ENCODE data around the gene DHRS7B.
A peak's percentile ranks its signal among the peaks of the same experiment; 100 is the strongest.
"Not testable (repeated sequence)": the region's sequence is repeated elsewhere in the genome, so short reads cannot be mapped to it uniquely, and the experiment has no call there.

Gene DHRS7B

DNA sequence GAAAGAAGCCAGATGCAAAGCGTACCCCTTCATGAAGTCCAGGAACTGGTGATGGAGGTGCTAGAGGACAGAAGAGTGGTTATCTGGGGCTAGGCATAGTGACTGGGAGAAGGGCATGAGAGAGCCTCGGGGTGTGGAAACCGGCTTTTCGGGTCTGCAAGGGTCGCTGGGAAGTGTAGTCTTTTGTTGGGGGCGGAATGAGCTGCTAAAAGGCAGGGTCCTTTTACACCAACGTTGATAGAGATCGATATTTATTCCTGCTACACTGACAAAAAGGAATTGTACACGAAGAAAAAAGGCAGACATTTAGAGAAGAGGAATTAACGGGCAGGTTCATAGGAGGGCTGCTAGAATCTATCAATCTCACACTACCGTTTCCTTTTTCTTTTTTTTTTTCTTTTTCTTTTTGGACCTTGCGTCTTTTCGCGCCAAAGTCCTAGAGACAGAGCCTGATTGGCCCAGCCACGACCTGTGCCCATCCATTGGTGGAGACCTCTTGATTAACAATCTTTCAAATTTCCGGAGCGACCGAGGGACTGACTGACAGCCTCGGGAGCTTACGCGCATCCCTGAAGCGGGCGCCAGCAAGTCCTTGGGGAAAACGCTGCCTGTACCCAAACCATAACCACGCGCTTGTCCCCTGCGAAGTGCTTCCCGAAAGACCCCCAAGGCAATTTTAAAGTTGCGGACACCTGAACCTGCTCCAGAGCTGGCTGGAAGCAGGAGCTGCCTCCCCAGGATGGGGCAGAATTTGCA is 27.7 kb upstream of the DHRS7B start:
- H3K4me3 Mint-ChIP-seq = peak overlapping the region; percentile 94
- H3K36me3 Mint-ChIP-seq (ENCODE audit: low read depth) = no peaks in the 10 kb centered on the region
- peak overlapping the region; percentile 89 for H3K27ac Mint-ChIP-seq
- no peaks in the 10 kb centered on the region for H3K27me3 Mint-ChIP-seq (ENCODE audit: low read depth)
- H3K9me3 Mint-ChIP-seq = no peaks in the 10 kb centered on the region
- peaks cover 15% of the 10 kb centered on the region for H3K4me1 Mint-ChIP-seq (ENCODE audit: low read depth)

DNA sequence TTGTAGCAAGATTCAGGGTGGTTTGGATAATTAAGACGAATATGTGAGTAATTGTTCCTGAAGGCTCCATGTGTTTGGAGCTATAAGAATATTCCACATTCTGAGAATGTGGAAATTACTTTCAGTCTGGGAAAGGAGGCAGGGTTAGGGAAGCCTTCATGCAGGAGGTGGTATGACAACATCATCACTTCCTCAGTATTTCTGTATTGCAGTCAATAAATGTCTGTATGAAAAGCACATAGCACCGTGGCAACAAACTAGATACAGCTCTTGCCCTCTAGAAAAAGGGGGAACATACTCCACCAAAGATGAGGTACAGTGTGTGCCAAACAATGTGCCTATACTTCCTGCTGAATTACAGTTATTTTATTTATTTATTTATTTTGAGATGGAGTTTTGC is 26.1 kb upstream of the DHRS7B start:
- Mint-ChIP-seq H3K36me3 (ENCODE audit: low read depth) (no peaks in the 10 kb centered on the region), H3K4me1 (ENCODE audit: low read depth) (peaks cover 15% of the 10 kb centered on the region), H3K27ac (no peak overlapping the region), H3K9me3 (no peaks in the 10 kb centered on the region), H3K27me3 (ENCODE audit: low read depth) (no peaks in the 10 kb centered on the region), H3K4me3 (no peak overlapping the region)

DNA sequence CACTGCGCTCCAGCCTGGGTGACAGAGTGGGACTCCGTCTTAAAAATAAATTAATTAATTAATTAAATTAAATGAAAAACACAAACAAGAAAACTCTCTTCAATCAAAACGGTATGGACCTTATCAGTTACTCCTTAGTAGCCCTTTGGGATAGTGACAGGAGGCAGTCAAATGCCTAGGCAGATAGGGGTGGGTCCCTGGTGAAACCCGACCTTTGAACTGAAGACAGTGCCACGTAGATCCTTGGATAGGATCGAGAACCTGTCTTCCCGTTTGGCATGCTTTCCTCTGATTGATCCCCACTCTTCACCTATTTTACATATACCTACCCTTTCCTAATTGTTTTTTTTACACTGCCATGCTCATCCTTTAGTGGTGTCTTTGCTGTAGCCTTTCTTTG is 22.2 kb upstream of the DHRS7B start:
- Mint-ChIP-seq H3K4me1 (ENCODE audit: low read depth) (peaks cover under 1% of the 10 kb centered on the region), H3K9me3 (no peaks in the 10 kb centered on the region), H3K27me3 (ENCODE audit: low read depth) (peaks cover 7% of the 10 kb centered on the region), H3K36me3 (ENCODE audit: low read depth) (no peaks in the 10 kb centered on the region), H3K27ac (no peak overlapping the region), H3K4me3 (no peak overlapping the region)

DNA sequence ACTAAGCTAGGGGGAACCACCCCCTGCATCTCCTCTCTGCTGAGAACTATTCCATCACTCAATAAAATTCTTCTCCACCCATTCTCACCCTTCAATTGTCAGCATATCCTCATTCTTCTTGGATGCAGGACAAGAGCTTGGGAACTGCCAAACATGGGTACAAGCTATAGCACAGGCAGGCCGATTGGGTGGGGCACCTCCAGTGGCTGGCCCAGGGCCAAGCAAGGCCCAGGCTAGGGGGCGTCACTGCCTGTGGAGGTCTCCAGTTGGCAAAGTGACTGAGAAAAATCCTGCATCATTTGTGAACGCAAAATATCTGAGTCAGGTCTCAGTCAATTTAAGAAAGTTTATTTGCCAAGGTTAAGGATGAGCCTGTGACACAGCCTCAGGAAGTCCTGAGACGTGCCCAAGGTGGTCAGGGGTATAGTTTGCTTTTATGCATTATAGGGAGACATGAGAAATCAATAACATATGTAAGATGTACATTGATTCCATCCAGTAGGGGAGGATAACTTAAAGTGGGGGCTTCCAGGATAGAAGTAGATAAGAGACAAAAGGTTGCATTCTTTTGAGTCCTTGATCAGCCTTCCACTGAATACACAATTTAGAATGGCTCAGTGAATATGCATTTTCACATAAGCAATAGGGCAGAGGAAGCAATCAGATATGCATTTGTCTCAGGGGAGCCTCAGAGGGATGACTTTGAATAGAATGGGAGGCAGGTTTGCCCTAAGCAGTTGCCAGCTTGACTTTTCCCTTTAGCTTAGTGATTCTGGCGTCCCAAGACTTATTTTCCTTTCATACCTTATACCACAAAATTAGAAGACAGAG is 21.5 kb upstream of the DHRS7B start:
- H3K27me3 Mint-ChIP-seq (ENCODE audit: low read depth) = peaks cover 7% of the 10 kb centered on the region
- no peaks in the 10 kb centered on the region for H3K9me3 Mint-ChIP-seq
- H3K27ac Mint-ChIP-seq = no peak overlapping the region

DNA sequence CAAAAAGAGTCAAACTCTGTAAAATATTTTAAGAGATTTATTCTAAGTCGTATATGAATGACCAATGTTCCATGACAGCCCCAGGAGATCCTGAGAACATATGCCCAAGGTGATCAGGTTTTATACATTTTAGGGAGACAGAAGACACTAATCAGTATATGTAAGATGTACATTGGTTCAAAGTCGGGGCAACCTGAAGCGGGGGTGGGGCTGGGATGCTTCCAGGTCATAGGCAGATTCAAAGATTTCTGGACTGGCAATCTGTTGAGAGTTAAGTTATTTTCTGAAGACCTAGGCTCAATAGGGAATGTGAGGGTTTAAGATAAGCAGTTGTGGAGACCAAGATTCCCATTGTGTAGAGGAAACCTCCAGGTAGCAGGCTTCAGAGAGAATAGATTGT is 20.4 kb upstream of the DHRS7B start:
- Mint-ChIP-seq H3K4me1 (ENCODE audit: low read depth) (no peaks in the 10 kb centered on the region), H3K27me3 (ENCODE audit: low read depth) (peaks cover 7% of the 10 kb centered on the region), H3K4me3 (no peak overlapping the region), H3K27ac (no peak overlapping the region), H3K36me3 (ENCODE audit: low read depth) (no peaks in the 10 kb centered on the region), H3K9me3 (no peaks in the 10 kb centered on the region)

More for the DNA sequence above, 21.5 kb upstream of the DHRS7B start:
- H3K4me1 Mint-ChIP-seq (ENCODE audit: low read depth) = no peaks in the 10 kb centered on the region
- H3K4me3 Mint-ChIP-seq = no peak overlapping the region
- no peaks in the 10 kb centered on the region for H3K36me3 Mint-ChIP-seq (ENCODE audit: low read depth)

DNA sequence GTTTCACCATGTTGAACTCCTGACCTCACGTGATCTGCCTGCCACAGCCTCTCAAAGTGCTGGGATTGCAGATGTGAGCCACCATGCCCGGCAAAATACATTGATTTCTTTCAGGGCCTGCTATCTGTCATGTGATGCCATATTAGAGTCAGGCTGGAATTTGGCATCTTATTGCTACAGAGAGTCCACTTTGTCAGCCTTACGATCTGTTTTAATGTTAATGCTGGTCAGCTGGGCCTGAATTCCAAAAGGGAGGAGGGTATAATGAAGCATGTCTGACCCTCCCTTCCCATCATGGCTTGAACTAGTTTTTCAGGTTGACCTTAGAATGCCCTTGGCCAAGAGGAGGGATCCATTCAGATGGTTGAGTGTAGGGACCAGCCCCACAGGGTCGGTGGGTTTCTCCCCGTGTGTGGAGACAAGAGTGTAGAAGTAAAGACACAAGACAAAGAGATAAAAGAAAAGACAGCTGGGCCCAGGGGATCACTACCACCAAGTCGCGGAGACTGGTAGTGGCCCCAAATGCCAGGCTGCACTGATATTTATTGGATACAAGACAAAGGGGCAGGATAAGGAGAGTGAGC is 19.6 kb upstream of the DHRS7B start:
- not testable (repeated sequence) for H3K27ac Mint-ChIP-seq; H3K36me3 Mint-ChIP-seq (ENCODE audit: low read depth); H3K4me1 Mint-ChIP-seq (ENCODE audit: low read depth); H3K4me3 Mint-ChIP-seq; H3K9me3 Mint-ChIP-seq; H3K27me3 Mint-ChIP-seq (ENCODE audit: low read depth)

DNA sequence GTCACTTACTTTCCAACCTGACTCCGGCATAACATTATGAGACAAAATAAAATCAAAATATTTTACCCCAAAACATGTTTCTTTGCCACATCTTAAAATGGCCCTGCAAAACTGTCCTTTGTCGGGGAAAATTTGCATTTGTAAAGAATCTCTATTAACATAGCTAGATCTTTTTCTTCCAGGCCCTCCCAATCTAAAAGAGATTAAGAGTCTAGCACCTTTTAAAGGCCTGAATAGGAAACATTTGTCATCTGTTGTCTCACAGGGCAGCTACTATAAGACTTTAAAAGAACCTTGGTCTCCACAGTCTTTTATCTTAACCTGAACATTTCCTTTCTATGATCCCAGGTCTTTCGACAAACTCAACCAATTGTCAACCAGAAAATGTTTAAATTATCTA is 18.1 kb upstream of the DHRS7B start:
- Mint-ChIP-seq H3K4me1 (ENCODE audit: low read depth) (no peaks in the 10 kb centered on the region), H3K4me3 (no peak overlapping the region), H3K27ac (no peak overlapping the region), H3K36me3 (ENCODE audit: low read depth) (no peaks in the 10 kb centered on the region), H3K27me3 (ENCODE audit: low read depth) (peaks cover 9% of the 10 kb centered on the region), H3K9me3 (no peaks in the 10 kb centered on the region)

DNA sequence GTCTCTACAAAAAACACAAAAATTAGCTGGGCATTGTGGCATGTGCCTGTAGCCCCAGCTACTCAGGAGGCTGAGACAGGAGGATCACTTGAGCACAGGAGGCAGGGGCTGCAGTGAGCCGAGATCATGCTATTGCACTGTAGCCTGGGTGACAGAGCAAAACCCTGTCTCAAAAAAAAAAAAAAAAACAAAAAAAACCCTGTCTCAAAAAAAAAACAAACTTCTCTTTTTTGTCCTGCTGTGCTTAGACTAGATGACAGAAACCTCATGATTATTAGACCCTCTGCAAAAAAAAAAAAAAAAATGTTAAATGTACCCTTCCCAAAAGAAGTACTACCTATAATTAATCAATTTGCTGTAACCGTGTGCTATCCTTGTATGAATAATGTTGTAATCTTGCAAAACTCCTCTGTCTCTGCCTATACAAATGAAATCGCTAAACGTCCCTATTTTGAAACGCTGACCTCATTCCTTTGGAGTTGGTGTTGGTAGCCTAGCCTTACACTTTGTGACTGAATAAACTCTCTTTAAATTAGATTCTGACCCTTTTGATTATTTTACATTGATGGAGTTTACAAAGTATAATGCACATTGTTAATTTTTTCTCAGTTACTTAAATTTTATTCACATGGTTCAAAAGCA is 13.6 kb upstream of the DHRS7B start:
- Mint-ChIP-seq H3K27me3 (ENCODE audit: low read depth) (peaks cover 20% of the 10 kb centered on the region), H3K4me3 (no peak overlapping the region), H3K9me3 (no peaks in the 10 kb centered on the region), H3K36me3 (ENCODE audit: low read depth) (no peaks in the 10 kb centered on the region), H3K4me1 (ENCODE audit: low read depth) (no peaks in the 10 kb centered on the region), H3K27ac (no peak overlapping the region)

DNA sequence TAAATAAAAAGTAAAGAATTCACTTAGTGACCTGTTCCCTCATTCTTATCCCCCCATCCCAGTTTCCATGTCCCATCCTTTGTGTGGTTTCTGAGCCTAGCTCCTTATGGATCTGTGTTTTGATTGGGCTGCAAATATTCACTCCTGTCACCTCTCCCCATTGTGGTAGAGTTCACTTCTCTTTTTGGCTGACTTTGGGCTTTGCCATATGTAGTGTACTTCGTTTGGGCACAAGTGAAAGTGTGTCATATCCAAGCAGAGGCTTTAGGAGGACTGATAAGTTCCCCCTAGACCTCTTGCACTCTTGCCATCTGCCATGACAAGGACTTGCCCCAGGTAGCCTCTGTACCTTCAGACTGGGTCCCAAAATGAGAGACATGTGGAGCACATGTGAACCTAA is 13.0 kb upstream of the DHRS7B start:
- H3K4me3 Mint-ChIP-seq = no peak overlapping the region
- H3K9me3 Mint-ChIP-seq = no peaks in the 10 kb centered on the region
- peaks cover 20% of the 10 kb centered on the region for H3K27me3 Mint-ChIP-seq (ENCODE audit: low read depth)
- no peaks in the 10 kb centered on the region for H3K36me3 Mint-ChIP-seq (ENCODE audit: low read depth)
- H3K4me1 Mint-ChIP-seq (ENCODE audit: low read depth) = no peaks in the 10 kb centered on the region
- no peak overlapping the region for H3K27ac Mint-ChIP-seq

DNA sequence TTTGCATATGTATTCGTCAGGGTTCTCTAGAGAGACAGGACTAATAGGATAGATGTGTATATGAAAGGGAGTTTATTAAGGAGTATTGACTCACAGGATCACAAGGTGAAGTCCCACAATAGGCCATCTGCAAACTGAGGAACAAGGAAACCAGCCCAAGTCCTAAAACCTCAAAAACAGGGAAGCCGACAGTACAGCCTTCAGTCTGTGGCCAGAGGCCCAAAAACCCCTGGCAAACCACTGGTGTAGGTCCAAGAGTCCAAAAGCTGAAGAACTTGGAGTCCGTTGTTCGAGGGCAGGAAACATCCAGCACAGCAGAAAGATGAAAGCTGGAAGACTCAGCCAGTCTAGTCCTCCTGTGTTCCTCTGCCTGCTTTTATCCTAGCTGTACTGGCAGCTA is 12.0 kb upstream of the DHRS7B start:
- not testable (repeated sequence) for H3K4me3 Mint-ChIP-seq; H3K4me1 Mint-ChIP-seq (ENCODE audit: low read depth); H3K36me3 Mint-ChIP-seq (ENCODE audit: low read depth); H3K9me3 Mint-ChIP-seq; H3K27ac Mint-ChIP-seq
- peaks cover 16% of the 10 kb centered on the region for H3K27me3 Mint-ChIP-seq (ENCODE audit: low read depth)

DNA sequence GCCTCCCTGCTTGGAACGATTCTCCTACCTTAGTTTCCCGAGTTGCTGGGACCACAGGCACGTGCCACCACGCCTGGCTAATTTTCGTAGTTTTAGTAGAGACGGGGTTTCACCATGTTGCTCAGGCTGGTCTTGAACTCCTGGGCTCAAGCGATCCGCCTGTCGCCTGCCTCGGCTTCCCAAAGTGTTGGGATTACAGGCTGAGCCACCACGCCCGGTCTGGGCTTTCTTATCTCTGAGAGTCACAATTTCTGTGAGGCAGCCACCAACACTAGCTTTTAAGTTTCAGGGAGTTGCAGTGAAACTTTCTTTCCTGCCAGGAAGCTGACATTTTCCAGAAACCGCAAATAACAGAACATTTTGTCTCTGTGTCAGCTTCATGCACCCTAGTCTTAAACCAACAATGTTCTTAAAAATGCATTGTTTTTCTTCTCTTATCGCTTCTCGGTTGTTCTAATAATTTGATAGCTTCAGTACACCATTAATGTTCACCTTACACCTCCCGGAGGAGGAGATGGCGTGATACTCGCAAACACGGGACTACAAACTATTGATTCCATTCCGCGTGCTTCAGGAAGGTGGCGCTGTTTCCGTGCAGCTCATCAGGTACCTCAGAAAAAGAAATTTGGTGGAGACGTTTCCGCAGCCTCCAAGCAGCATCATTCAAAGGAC is 7.4 kb upstream of the DHRS7B start:
- peaks cover 7% of the 10 kb centered on the region for H3K4me1 Mint-ChIP-seq (ENCODE audit: low read depth)
- peaks cover 14% of the 10 kb centered on the region for H3K27me3 Mint-ChIP-seq (ENCODE audit: low read depth)
- H3K36me3 Mint-ChIP-seq (ENCODE audit: low read depth) = no peaks in the 10 kb centered on the region
- no peak overlapping the region for H3K27ac Mint-ChIP-seq
- H3K9me3 Mint-ChIP-seq = no peaks in the 10 kb centered on the region
- H3K4me3 Mint-ChIP-seq = no peak overlapping the region

DNA sequence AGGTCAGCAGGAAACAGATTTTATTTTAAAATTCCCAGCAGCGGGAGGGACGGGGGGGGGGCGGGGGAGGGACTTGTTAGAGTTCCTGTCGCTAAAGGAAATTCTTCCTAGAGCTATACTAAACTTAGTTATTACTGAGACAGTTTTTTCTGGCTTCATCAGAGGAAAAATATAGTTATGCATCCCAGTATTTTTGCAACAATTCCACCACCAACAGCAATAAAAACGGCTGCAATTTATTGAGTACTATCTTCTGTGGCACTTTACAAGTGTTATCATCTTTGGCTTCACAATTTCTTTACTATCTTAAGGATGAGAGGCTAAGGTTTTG is 6.9 kb upstream of the DHRS7B start:
- H3K36me3 Mint-ChIP-seq (ENCODE audit: low read depth) = peaks cover under 1% of the 10 kb centered on the region
- H3K4me3 Mint-ChIP-seq = no peak overlapping the region
- no peaks in the 10 kb centered on the region for H3K9me3 Mint-ChIP-seq
- no peak overlapping the region for H3K27ac Mint-ChIP-seq
- H3K27me3 Mint-ChIP-seq (ENCODE audit: low read depth) = peaks cover 14% of the 10 kb centered on the region
- H3K4me1 Mint-ChIP-seq (ENCODE audit: low read depth) = peaks cover 8% of the 10 kb centered on the region

DNA sequence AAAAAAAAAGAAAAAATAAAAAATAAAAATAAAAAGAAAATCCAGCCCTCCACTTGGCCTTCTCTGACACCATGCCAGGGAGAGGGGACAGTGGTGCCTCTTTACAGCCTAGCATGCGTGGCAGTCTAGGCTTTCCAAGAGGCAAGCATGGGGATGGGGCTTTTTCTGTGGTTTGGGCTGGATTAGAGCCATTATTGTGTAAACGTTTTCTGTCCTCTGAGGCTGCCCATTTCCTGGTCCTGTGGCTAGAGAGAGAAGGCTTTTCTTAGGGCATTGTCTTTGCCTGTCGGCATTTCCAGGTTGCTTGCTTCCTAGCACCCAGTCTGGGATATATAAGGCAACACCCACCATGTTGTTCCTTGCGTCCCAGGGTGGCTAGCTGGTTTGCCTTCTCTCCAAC is 2.7 kb upstream of the DHRS7B start:
- Mint-ChIP-seq H3K9me3 (no peaks in the 10 kb centered on the region), H3K27ac (no peak overlapping the region), H3K36me3 (ENCODE audit: low read depth) (peaks cover 2% of the 10 kb centered on the region), H3K27me3 (ENCODE audit: low read depth) (peaks cover 8% of the 10 kb centered on the region), H3K4me3 (no peak overlapping the region), H3K4me1 (ENCODE audit: low read depth) (peaks cover 28% of the 10 kb centered on the region)

DNA sequence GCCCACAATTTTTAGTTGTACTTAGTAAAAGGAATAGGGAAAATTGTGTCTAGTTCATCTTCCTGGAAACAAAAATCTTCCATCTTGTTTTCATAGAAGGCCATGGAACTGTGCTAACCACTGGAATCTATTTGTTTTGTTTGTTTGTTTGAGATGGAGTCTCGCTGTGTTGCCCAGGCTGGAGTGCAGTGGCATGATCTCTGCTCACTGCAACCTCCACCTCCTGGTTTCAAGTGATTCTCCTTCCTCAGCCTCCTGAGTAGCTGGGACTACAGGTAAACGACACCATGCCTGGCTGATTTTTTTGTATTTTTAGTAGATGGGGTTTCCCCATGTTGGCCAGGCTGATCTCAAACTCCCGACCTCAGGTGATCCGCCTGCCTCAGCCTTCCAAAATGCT is 2.2 kb upstream of the DHRS7B start:
- H3K36me3 Mint-ChIP-seq (ENCODE audit: low read depth); H3K9me3 Mint-ChIP-seq; H3K4me3 Mint-ChIP-seq; H3K27ac Mint-ChIP-seq; H3K27me3 Mint-ChIP-seq (ENCODE audit: low read depth): not testable (repeated sequence)
- H3K4me1 Mint-ChIP-seq (ENCODE audit: low read depth) = peaks cover 28% of the 10 kb centered on the region

Measured in T-helper 1 cell treated with Interleukin-12 subunit alpha and Interleukin-12 subunit beta and Interleukin-4 antibody, amounts not matched to agents 30 μg/mL and 1 μg/mL, for 36 hours (primary cell).